GM21528 (cell line): ENCODE results near the gene SLC29A2.
"Not testable (repeated sequence)": the region's sequence is repeated elsewhere in the genome, so short reads cannot be mapped to it uniquely, and the experiment has no call there.

ENCODE experiments used
- ATAC-seq: cut with Tn5 transposase; IDR thresholded peaks from one replicate; pipeline ENCODE4 v1.9.1; 2021; ENCODE audit warnings: mild to moderate bottlenecking, moderate library complexity; ENCODE audit not compliant: unreplicated experiment, low FRiP score

SLC29A2 gene

GRCh38 chr11:66386171-66387069 is 14.9 kb upstream of the SLC29A2 start:
- no peak for ATAC-seq

GRCh38 chr11:66384316-66384715 is 12.8 kb upstream of the SLC29A2 start:
- ATAC-seq, result not testable (repeated sequence)

- ATAC-seq, result not testable (repeated sequence)
Measured at GRCh38 chr11:66380264-66380663, 8.7 kb upstream of the SLC29A2 start.

- not testable (repeated sequence) for ATAC-seq
Measured at GRCh38 chr11:66373690-66374287, 2.2 kb upstream of the SLC29A2 start.

- ATAC-seq, result no peak
Measured at GRCh38 chr11:66373265-66373664, 1.7 kb upstream of the SLC29A2 start.

- ATAC-seq, result no peak
Measured at GRCh38 chr11:66369073-66369894, 2.3 kb downstream of the SLC29A2 start.

- no peak for ATAC-seq
Measured at GRCh38 chr11:66368484-66368883, 3.1 kb downstream of the SLC29A2 start.

GRCh38 chr11:66367561-66368312 is 3.8 kb downstream of the SLC29A2 start:
- ATAC-seq, result no peak

GRCh38 chr11:66366844-66367477 is 4.6 kb downstream of the SLC29A2 start:
- ATAC-seq, result no peak

GRCh38 chr11:66365711-66366619 is 5.6 kb downstream of the SLC29A2 start:
- ATAC-seq, result no peak

- no peak for ATAC-seq
Measured at GRCh38 chr11:66365166-66365565, 6.4 kb downstream of the SLC29A2 start.

GRCh38 chr11:66363805-66364535 is 7.6 kb downstream of the SLC29A2 start:
- ATAC-seq, result no peak

- ATAC-seq, result no peak
Measured at GRCh38 chr11:66363187-66363601, 8.4 kb downstream of the SLC29A2 start.

GRCh38 chr11:66362481-66363147 is 8.9 kb downstream of the SLC29A2 start:
- ATAC-seq, result no peak

- ATAC-seq, result no peak
Measured at GRCh38 chr11:66361502-66361941, 10.0 kb downstream of the SLC29A2 start.

- ATAC-seq, result no peak
Measured at GRCh38 chr11:66360406-66361073, 11.0 kb downstream of the SLC29A2 start.

GRCh38 chr11:66359662-66360087 is 11.9 kb downstream of the SLC29A2 start:
- no peak for ATAC-seq
